GM18870 (cell line): ENCODE results near the gene VWDE.
"Not testable (repeated sequence)": the region's sequence is repeated elsewhere in the genome, so short reads cannot be mapped to it uniquely, and the experiment has no call there.

Experiments
- ATAC-seq: cut with Tn5 transposase; IDR thresholded peaks from one replicate; pipeline ENCODE4 v1.9.1; 2021; ENCODE audit warnings: moderate library complexity; ENCODE audit not compliant: unreplicated experiment

VWDE gene

GRCh38 chr7:12402365-12402725 is 1.3 kb downstream of the VWDE start:
- ATAC-seq, result no peak

GRCh38 chr7:12401538-12402364 is 1.9 kb downstream of the VWDE start:
- ATAC-seq, result no peak

- ATAC-seq, result no peak
Measured at GRCh38 chr7:12398186-12398585, 5.5 kb downstream of the VWDE start.

GRCh38 chr7:12397671-12398070 is 6.0 kb downstream of the VWDE start:
- ATAC-seq, result no peak

GRCh38 chr7:12396670-12397069 is 7.0 kb downstream of the VWDE start:
- ATAC-seq, result not testable (repeated sequence)

GRCh38 chr7:12391922-12392615 is 11.6 kb downstream of the VWDE start:
- ATAC-seq, result no peak

GRCh38 chr7:12389089-12389700 is 14.5 kb downstream of the VWDE start:
- peak; percentile 98 for ATAC-seq

- ATAC-seq, result no peak
Measured at GRCh38 chr7:12386313-12386740, 17.3 kb downstream of the VWDE start.

- ATAC-seq, result no peak
Measured at GRCh38 chr7:12385364-12385786, 18.3 kb downstream of the VWDE start.

- no peak for ATAC-seq
Measured at GRCh38 chr7:12383377-12383776, 20.3 kb downstream of the VWDE start.

- no peak for ATAC-seq
Measured at GRCh38 chr7:12378389-12378788, 25.3 kb downstream of the VWDE start.

- ATAC-seq, result no peak
Measured at GRCh38 chr7:12377406-12377805, 26.3 kb downstream of the VWDE start.

- ATAC-seq, result no peak
Measured at GRCh38 chr7:12373580-12374263, 29.9 kb downstream of the VWDE start.

GRCh38 chr7:12370249-12370648 is 33.4 kb downstream of the VWDE start:
- no peak for ATAC-seq

- no peak for ATAC-seq
Measured at GRCh38 chr7:12369756-12370155, 33.9 kb downstream of the VWDE start.

GRCh38 chr7:12369072-12369471 is 34.6 kb downstream of the VWDE start:
- no peak for ATAC-seq

GRCh38 chr7:12360948-12361347 is 42.7 kb downstream of the VWDE start:
- ATAC-seq, result no peak

- no peak for ATAC-seq
Measured at GRCh38 chr7:12358694-12359093, 45.0 kb downstream of the VWDE start.

GRCh38 chr7:12357508-12357907 is 46.2 kb downstream of the VWDE start:
- ATAC-seq, result peak; percentile 92

- ATAC-seq, result no peak
Measured at GRCh38 chr7:12351843-12352242, 51.8 kb downstream of the VWDE start.

- no peak for ATAC-seq
Measured at GRCh38 chr7:12350971-12351370, 52.7 kb downstream of the VWDE start.
